ENCODE data around the gene BMP15.

The BMP15 gene

GRCh38 chrX:50910685-50911176, at the start of gene BMP15:
Gene BMP15, plus strand, starts transcription at chrX:50910735. Its CDS starts 49 bp downstream, at chrX:50910784.
- DNase-seq (ENCODE audit: low read depth), result no peak

GRCh38 chrX:50863471-50863870, 47.1 kb upstream of the BMP15 start:
- no peak for DNase-seq (ENCODE audit: low read depth)

- no peak for DNase-seq (ENCODE audit: low read depth)
Observed at GRCh38 chrX:50865311-50865710, 45.2 kb upstream of the BMP15 start.

GRCh38 chrX:50871922-50872453, 38.5 kb upstream of the BMP15 start:
- no peak for DNase-seq (ENCODE audit: low read depth)

DNA sequence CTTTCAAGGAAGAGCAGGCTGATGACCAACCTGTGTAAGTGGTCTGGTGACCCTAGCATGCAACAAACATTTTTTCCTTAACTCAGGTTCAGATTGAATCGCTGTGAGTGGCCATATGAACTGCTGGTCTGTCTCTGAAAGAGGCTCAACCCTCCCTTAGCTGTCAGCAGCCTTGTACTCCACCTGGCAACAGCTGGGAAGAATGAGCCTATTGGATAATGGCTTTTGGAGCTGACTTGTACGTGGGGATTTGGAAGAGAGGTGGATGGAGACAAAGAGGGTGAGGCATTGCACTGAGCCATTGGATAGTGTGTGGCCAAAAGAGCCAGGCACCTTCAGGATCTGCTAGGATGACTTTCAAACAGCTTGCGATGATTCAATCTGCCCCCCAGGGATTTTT, 35.7 kb upstream of the BMP15 start:
- no peak for DNase-seq (ENCODE audit: low read depth)

DNA sequence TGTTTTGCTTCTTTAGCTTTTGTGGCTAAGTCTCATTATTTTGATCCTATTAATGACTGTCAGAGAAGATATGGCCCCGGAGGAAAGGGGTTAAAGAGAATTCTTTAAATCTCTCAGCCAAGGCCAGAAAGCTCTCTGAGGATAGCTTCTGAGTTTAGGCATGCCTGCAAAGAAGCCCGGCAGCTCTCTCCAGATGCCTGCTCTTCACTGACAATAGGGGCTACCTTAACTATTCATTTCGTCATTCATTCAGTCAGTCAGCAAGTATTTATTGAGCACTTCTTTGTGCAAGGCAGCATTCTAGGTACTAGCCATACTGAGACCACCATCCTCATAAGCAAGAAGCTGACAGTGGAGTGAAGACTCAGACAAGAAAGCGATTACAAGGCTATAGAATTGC, 34.0 kb upstream of the BMP15 start:
- DNase-seq (ENCODE audit: low read depth), result no peak

DNA sequence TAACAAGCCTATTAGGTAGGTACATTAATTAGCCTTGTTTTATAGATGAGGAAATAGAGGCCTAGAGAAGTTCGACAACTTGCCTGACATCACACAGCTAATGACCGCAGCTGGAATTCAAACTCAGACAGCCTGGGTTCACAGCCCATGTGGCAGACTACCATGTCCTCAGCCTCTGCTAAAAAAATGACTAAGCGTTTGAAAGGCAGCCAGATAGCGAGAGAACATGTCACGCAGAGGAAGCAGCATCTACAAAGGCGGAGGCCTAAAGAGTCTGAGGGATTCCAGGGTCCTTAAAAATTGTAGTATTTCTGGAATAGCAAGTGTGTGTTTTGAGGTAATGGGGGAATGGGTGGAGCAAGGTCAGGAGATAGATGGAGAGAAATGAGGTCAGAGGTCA, 33.2 kb upstream of the BMP15 start:
- DNase-seq (ENCODE audit: low read depth), result no peak

- no peak for DNase-seq (ENCODE audit: low read depth)
Observed at GRCh38 chrX:50881028-50881427, 29.5 kb upstream of the BMP15 start.

- DNase-seq (ENCODE audit: low read depth), result no peak
Observed at GRCh38 chrX:50888884-50889283, 21.7 kb upstream of the BMP15 start.

GRCh38 chrX:50889582-50889981, 21.0 kb upstream of the BMP15 start:
- DNase-seq (ENCODE audit: low read depth), result no peak

- DNase-seq (ENCODE audit: low read depth), result no peak
Observed at GRCh38 chrX:50893047-50893446, 17.5 kb upstream of the BMP15 start.

DNA sequence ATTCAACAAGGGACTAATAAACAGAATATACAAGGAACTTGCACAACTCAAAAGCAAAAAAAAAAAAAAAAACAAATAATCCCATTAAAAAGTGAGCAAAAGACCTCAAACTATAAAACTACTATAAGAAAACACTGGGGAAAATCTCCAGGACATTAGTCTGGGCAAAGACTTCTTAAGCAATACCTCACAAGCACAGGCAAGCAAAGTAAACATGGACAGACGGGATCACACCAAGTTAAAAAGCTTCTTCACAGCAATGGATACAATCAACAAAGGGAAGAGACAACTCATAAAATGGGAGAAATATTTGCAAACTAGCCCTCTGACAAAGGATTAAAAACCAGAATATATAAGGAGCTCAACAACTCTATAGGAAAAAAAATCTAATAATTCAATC, 17.1 kb upstream of the BMP15 start:
- no peak for DNase-seq (ENCODE audit: low read depth)

- no peak for DNase-seq (ENCODE audit: low read depth)
Observed at GRCh38 chrX:50905334-50905733, 5.2 kb upstream of the BMP15 start.

DNA sequence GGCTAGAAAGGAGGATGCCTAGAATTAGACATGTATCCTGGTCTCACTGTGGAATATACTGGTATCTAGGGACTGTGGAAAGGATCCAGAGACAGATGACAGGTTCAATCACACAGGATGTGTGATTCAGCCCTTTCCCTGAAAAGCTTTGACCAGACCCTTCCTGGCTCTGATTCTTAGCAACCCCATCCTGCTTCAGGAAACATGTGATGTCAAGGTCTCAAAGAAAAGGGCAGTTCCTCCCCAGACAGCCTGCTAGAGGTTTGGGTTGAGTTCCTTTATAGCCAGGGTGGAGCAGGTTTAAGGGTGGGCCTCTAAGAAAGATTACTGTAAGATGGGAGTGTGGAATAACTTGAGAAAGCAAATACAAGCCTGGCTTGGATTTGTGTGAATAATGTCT, 3.0 kb downstream of the BMP15 start:
- no peak for DNase-seq (ENCODE audit: low read depth)

DNA sequence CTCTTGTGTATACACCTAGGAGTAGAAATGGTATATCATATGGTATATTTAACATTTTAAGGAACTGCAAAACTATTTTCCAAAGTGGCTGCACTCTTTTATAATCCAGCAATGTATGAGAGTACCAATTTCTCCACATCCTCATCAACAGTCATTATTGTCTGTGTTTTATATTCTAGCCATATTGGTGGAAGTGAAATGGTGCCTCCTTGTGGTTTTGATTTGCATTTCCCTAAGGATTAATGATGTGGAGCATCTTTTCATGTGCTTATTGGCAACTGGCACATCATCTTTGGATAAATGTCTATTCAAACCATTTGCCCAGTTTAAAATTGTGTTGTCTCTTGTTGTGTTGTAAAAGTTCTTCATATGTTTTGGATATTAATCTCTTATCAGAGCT, 9.6 kb downstream of the BMP15 start:
- DNase-seq (ENCODE audit: low read depth), result no peak

GRCh38 chrX:50927127-50927526, 16.6 kb downstream of the BMP15 start:
- no peak for DNase-seq (ENCODE audit: low read depth)

DNA sequence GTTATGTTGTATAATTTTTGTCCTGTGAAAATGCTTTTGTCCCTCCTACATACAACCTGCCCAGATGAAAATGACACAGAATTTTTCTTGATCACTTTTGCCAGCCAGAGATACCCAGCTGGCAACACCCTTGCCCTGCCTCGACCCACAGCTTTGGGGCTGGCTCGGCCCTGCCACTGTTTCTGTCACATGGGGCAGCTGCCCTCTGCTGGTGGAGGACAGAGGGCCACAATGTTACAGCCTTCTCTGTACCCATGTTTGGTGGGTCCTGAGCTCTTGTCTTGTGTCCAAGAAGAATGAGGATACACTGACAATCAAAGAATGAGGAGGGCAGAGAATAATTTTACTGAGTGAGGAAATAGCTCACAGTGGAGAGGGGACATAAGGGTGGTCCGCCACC, 31.1 kb downstream of the BMP15 start:
- DNase-seq (ENCODE audit: low read depth), result no peak

- DNase-seq (ENCODE audit: low read depth), result no peak
Observed at GRCh38 chrX:50942471-50942870, 31.9 kb downstream of the BMP15 start.

DNA sequence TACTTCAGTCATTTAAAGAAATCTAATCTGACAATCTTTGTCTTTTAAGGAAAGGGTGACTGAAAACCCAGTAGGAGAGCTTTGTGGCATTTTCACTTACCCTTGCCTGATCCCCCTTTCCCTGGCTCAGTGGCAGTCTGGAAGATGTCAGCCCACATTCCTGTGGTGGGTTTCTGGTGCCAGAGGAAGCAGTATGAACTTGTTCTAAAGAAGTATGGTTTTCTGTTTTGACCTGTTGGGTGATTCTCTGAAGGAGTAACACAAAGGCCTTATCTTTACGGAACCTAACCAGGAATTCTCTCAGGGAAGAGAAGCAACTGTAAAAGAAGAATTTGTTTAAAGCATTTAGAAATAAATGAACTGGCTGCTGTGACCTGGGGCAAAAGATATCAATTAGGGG, 41.9 kb downstream of the BMP15 start:
- DNase-seq (ENCODE audit: low read depth), result no peak

GRCh38 chrX:50953832-50954231, 43.3 kb downstream of the BMP15 start:
- DNase-seq (ENCODE audit: low read depth), result no peak

DNA sequence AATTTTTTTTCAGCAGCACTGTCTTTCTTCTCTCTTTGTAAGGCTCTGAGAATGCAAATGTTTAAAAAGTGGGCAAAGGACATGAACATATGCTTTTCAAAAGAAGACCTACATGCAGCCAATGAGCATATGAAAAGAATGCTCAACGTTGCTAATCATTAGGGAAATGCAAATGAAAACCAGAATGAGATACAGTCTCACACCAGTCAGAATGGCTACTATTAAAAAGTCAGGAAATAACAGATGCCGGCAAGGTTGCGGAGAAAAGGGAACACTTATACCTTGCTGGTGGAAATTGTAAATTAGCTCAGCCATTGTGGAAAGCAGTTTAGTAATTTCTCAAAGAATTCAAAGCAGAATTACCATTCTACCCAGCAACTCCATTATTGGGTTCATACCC, 51.6 kb downstream of the BMP15 start:
- no peak for DNase-seq (ENCODE audit: low read depth)

DNA sequence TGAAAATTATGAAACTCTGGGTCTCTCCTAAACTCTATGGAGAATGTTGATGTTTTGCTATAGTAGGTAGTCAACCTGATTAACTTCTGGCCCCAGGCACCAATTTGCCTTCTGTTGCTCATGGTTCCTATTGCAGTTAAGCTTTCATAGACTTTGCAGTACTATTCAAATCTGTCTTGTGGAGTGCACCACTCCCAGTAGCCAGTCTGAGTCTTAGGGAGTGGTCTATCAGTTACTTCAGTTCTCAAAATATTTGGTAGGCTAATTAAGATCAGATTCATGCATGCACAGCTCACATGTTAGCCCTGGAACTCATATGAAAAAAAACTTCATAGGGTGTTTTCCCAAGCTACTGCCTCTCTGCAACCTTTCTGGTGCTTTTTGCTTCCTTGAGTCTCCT, 53.3 kb downstream of the BMP15 start:
- no peak for DNase-seq (ENCODE audit: low read depth)

All from CMK (cell line).